NCI-H510A treated with DMSO at 0.1 percent for 48 hours (cell line): Measurements from ENCODE around the gene NEDD8.

Experiments
- DNase-seq: peaks from one replicate; lab custom pipeline; 2025; lab: John Stamatoyannopoulos, UW

The NEDD8 gene

GRCh38 chr14:24263848-24264247 lies 31.7 kb upstream of the NEDD8 start:
- no peak for DNase-seq

GRCh38 chr14:24262821-24263733 lies 30.9 kb upstream of the NEDD8 start, which contains the start of gene TGM1:
TSS of gene TGM1 (minus strand) at chr14:24263177. CDS start at chr14:24262352, 825 bp downstream.
- DNase-seq: no peak

- no peak for DNase-seq
Measured at GRCh38 chr14:24261969-24262327, 29.8 kb upstream of the NEDD8 start.

- no peak for DNase-seq
Measured at GRCh38 chr14:24261256-24261968, 29.2 kb upstream of the NEDD8 start.

- no peak for DNase-seq
Measured at GRCh38 chr14:24260780-24261157, 28.6 kb upstream of the NEDD8 start.

GRCh38 chr14:24260026-24260779 lies 28.0 kb upstream of the NEDD8 start:
- no peak for DNase-seq

GRCh38 chr14:24259282-24260025 lies 27.3 kb upstream of the NEDD8 start:
- DNase-seq: no peak

- no peak for DNase-seq
Measured at GRCh38 chr14:24258548-24259265, 26.5 kb upstream of the NEDD8 start.

GRCh38 chr14:24258119-24258518 lies 26.0 kb upstream of the NEDD8 start:
- DNase-seq: no peak

GRCh38 chr14:24256960-24257359 lies 24.8 kb upstream of the NEDD8 start:
- no peak for DNase-seq

GRCh38 chr14:24255931-24256711 lies 24.0 kb upstream of the NEDD8 start:
- DNase-seq: no peak

GRCh38 chr14:24255438-24255837 lies 23.3 kb upstream of the NEDD8 start:
- DNase-seq: no peak

GRCh38 chr14:24254630-24255392 lies 22.6 kb upstream of the NEDD8 start:
- no peak for DNase-seq

GRCh38 chr14:24253936-24254335 lies 21.8 kb upstream of the NEDD8 start:
- no peak for DNase-seq

GRCh38 chr14:24252289-24253124 lies 20.3 kb upstream of the NEDD8 start:
- DNase-seq: no peak

- DNase-seq: no peak
Measured at GRCh38 chr14:24251880-24252288, 19.7 kb upstream of the NEDD8 start.

GRCh38 chr14:24250354-24250753 lies 18.2 kb upstream of the NEDD8 start:
- no peak for DNase-seq

GRCh38 chr14:24249230-24250021 lies 17.3 kb upstream of the NEDD8 start:
- DNase-seq: no peak
